ENCODE measurements around the gene PPP1R9B.

The PPP1R9B gene

DNA sequence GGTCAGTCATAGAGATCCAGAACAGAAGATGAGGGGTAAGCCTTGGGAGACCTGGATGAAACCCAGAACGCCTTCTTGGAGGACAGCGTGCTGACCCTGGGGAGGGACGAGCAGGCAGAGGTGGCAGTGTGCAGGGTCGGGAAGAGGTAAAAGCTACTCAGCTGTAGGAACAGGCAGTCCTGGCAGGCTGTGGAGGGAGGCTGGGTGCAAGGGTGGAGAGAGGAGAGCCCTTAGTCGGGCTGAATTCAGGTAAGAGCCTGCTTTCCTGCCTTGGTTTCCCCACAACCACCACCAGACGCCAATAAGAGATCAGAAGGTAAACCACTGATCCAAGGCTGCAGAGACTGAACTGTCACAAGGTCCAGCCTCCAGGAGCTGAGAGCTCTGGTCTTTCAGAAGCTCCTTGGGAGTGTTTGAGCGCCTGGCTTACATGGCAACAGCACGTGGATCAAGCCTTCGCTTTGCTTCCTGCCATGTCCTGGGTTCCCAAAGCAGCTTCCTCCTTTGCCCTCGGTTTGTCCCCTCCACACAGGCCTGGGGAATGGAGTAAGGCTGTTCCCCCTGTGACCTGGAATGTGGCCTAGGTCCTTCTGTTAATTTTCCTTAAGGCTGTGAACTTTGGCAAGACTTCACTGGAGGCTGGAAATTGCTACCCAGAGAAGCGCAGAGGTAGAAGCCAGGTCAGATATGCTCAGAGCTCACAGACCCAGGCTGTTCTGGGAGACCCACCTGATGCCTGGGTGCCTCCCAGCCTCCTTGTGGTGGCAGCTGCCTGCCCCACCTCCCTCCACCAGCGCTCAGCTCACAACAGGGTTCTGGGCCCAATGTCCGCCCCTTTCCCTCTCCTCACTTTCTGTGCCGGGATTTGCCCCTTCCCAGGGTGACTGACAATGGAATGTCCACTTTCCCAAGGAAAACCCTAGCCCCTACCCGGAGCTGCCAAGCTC, 59.2 kb downstream of the PPP1R9B start:
- DNase-seq (ENCODE audit: low read depth in 2 of 2), result no peak

DNA sequence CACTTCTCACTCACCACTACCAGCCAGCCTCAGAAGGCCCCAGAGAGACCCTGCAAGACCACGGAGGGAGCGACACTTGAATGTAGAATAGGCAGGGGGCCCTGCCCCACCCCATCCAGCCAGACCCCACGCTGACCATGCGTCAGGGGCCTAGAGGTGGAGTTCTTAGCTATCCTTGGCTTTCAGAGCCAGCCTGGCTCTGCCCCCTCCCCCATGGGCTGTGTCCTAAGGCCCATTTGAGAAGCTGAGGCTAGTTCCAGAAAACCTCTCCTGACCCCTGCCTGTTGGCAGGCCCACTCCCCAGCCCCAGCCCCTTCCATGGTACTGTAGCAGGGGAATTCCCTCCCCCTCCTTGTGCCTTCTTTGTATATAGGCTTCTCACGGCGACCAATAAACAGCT, 60.4 kb downstream of the PPP1R9B start:
- no peak for DNase-seq (ENCODE audit: low read depth in 2 of 2)

DNA sequence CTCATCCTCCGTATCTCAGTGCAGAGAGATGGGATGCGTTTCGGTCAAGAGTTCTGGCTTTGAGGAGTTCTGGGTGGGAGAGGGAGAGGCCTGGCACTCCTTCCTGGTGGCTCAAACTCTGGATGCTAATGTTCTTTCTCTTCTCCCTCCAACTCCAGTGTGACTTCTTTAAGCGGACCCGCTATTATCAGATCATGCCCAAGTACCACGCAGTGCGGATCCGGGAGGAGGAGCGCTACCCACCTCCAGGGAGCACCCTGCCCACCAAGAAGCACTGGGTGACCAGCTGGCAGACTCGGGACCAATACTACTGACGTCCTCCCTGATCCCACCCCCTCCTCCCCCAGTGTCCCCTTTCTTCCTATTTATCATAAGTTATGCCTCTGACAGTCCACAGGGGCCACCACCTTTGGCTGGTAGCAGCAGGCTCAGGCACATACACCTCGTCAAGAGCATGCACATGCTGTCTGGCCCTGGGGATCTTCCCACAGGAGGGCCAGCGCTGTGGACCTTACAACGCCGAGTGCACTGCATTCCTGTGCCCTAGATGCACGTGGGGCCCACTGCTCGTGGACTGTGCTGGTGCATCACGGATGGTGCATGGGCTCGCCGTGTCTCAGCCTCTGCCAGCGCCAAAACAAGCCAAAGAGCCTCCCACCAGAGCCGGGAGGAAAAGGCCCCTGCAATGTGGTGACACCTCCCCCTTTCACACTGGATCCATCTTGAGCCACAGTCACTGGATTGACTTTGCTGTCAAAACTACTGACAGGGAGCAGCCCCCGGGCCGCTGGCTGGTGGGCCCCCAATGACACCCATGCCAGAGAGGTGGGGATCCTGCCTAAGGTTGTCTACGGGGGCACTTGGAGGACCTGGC, 61.3 kb downstream of the PPP1R9B start:
- DNase-seq (ENCODE audit: low read depth in 2 of 2), result no peak

DNA sequence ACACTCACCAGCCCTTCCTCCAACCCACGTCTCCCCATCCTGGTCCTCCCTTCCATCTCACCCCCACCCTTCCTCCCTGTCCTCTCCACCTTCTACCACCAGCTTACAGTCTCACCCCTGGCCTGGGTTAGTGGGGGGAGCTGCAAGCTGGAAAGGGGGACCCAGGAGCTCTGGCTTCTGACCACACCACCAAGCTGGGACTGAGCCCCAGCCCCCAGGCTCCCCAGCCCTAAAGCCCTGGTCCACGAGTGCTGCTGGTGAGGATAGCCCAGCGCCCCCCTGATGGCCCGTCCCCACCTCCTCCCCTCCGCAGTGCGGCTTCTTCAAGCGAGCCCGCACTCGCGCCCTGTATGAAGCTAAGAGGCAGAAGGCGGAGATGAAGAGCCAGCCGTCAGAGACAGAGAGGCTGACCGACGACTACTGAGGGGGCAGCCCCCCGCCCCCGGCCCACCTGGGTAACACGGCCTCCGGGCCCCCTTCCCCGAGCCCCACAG, 62.5 kb downstream of the PPP1R9B start:
- DNase-seq (ENCODE audit: low read depth in 2 of 2), result no peak

DNA sequence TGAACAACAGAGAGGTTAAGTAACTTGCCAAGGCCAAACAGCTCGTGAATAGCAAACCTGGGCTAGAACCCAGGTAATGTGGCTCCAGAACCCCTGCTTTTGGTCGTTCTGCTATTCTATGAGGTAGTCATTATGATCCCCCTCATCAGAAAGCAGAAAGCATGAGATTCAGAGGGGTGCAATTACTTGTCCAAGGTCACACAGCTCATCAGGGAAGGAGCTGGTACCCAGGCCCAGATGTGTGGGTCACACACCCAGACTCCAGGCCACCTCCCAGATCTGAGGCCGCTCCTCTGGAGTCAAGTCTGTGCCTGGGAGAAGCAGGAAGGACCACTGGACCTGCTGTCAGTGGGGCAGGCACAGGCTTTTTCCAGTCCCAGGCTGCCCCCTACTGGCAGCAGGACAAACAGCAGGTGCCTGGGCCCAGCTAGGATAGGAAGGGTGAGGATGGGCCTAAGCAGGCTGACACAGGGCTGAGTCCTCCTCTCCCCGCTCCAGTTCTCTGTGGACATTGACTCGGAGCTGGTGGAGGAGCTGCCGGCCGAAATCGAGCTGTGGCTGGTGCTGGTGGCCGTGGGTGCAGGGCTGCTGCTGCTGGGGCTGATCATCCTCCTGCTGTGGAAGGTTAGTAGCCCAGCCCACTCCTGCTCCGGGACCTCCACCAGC, 63.1 kb downstream of the PPP1R9B start:
- DNase-seq (ENCODE audit: low read depth in 2 of 2), result peak in 1 of 2 experiments; percentile 29

Measured in fibroblast of skin of left biceps (primary cell).